Measurements from ENCODE around the gene OR6B1. TPM values are rescaled to one million over a fixed set of nuclear protein-coding genes. Genes with fewer than 3 reads are reported as not detected.
"Not testable (repeated sequence)": the region's sequence is repeated elsewhere in the genome, so short reads cannot be mapped to it uniquely, and the experiment has no call there.

OR6B1 gene
- total RNA-seq, 1 donor from 2014 or later = not detected

- Mint-ChIP-seq H3K36me3 (ENCODE audit: low read depth) (no peaks in the 10 kb centered on the region), H3K9me3 (no peaks in the 10 kb centered on the region), H3K27ac (no peak overlapping the region), H3K4me1 (no peaks in the 10 kb centered on the region), H3K27me3 (peaks cover 9% of the 10 kb centered on the region), H3K4me3 (no peak overlapping the region)
- intact Hi-C loops (cut with micrococcal nuclease) = no loop called here
- no peak for DNase-seq
These were observed 19.2 kb upstream of the OR6B1 start for GRCh38 chr7:143980746-143981510.

GRCh38 chr7:143983960-143984359 is 16.2 kb upstream of the OR6B1 start:
- peaks cover 10% of the 10 kb centered on the region for H3K4me1 Mint-ChIP-seq
- H3K36me3 Mint-ChIP-seq (ENCODE audit: low read depth) = no peaks in the 10 kb centered on the region
- peaks cover 6% of the 10 kb centered on the region for H3K9me3 Mint-ChIP-seq
- no peak for DNase-seq
- no peak overlapping the region for H3K27ac Mint-ChIP-seq
- H3K27me3 Mint-ChIP-seq = peaks cover 2% of the 10 kb centered on the region
- intact Hi-C loops (cut with micrococcal nuclease) = no loop called here
- no peak overlapping the region for H3K4me3 Mint-ChIP-seq

GRCh38 chr7:143987513-143987912 is 12.6 kb upstream of the OR6B1 start:
- no peak overlapping the region for H3K27ac Mint-ChIP-seq
- H3K36me3 Mint-ChIP-seq (ENCODE audit: low read depth) = peaks cover 2% of the 10 kb centered on the region
- H3K4me3 Mint-ChIP-seq = peak overlapping the region; percentile 11
- no peak for DNase-seq
- peaks cover 2% of the 10 kb centered on the region for H3K27me3 Mint-ChIP-seq
- H3K9me3 Mint-ChIP-seq = peaks cover 13% of the 10 kb centered on the region
- H3K4me1 Mint-ChIP-seq = peaks cover 10% of the 10 kb centered on the region
- intact Hi-C loops (cut with micrococcal nuclease) = loop anchor here (5.0 kb wide), 1 partner anchor 35 kb away; no protein-coding TSS in a partner anchor

GRCh38 chr7:143988976-143989745 is 11.0 kb upstream of the OR6B1 start:
- H3K4me1 Mint-ChIP-seq = peaks cover 10% of the 10 kb centered on the region
- no peak for DNase-seq
- no peak overlapping the region for H3K4me3 Mint-ChIP-seq
- H3K27me3 Mint-ChIP-seq = peaks cover 2% of the 10 kb centered on the region
- H3K27ac Mint-ChIP-seq = no peak overlapping the region
- peaks cover 2% of the 10 kb centered on the region for H3K36me3 Mint-ChIP-seq (ENCODE audit: low read depth)
- H3K9me3 Mint-ChIP-seq = peaks cover 13% of the 10 kb centered on the region
- intact Hi-C loops (cut with micrococcal nuclease) = loop anchor here (5.0 kb wide), 1 partner anchor 33 kb away; no protein-coding TSS in a partner anchor

GRCh38 chr7:143992670-143993069 is 7.5 kb upstream of the OR6B1 start:
- intact Hi-C loops (cut with micrococcal nuclease) = no loop called here
- no peak overlapping the region for H3K27ac Mint-ChIP-seq
- no peak overlapping the region for H3K4me3 Mint-ChIP-seq
- DNase-seq = no peak
- H3K27me3 Mint-ChIP-seq = peaks cover 4% of the 10 kb centered on the region
- H3K9me3 Mint-ChIP-seq = peaks cover 7% of the 10 kb centered on the region
- peaks cover 2% of the 10 kb centered on the region for H3K36me3 Mint-ChIP-seq (ENCODE audit: low read depth)
- peaks cover 2% of the 10 kb centered on the region for H3K4me1 Mint-ChIP-seq

- no peak overlapping the region for H3K27ac Mint-ChIP-seq
- peaks cover 7% of the 10 kb centered on the region for H3K9me3 Mint-ChIP-seq
- DNase-seq = no peak
- H3K36me3 Mint-ChIP-seq (ENCODE audit: low read depth) = peaks cover 2% of the 10 kb centered on the region
- H3K4me3 Mint-ChIP-seq = no peak overlapping the region
- intact Hi-C loops (cut with micrococcal nuclease) = no loop called here
- peaks cover 4% of the 10 kb centered on the region for H3K27me3 Mint-ChIP-seq
- no peaks in the 10 kb centered on the region for H3K4me1 Mint-ChIP-seq
These were observed 6.2 kb upstream of the OR6B1 start for GRCh38 chr7:143993924-143994323.

DNA sequence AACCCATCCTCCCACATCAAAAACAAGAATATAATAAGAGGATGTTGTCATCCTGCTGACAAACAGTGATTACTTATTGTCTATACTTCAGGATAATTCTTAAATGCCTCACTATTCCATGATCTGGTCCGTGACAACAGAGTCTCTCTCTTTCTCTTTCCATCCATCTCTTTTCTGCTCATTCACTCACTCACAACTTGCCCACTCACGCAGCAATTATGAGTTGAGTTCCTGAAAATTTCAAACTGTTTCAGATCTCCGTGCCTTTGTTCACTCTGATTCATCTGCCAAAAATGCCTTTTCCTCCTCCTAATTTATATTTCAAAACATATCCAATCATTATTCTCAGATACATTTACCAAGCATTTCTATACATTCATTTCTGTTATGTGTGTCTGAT is 1.4 kb downstream of the OR6B1 start:
- Mint-ChIP-seq H3K27me3 (peaks cover 11% of the 10 kb centered on the region), H3K27ac (no peak overlapping the region), H3K4me1 (no peaks in the 10 kb centered on the region), H3K9me3 (no peaks in the 10 kb centered on the region), H3K4me3 (no peak overlapping the region), H3K36me3 (ENCODE audit: low read depth) (no peaks in the 10 kb centered on the region)
- peak; percentile 9 for DNase-seq
- intact Hi-C loops (cut with micrococcal nuclease) = no loop called here

GRCh38 chr7:144004703-144005102 is 4.6 kb downstream of the OR6B1 start:
- no peak for DNase-seq
- peaks cover 10% of the 10 kb centered on the region for H3K9me3 Mint-ChIP-seq
- H3K27me3 Mint-ChIP-seq = peaks cover 12% of the 10 kb centered on the region
- intact Hi-C loops (cut with micrococcal nuclease) = no loop called here
- H3K4me1 Mint-ChIP-seq = no peaks in the 10 kb centered on the region
- H3K27ac Mint-ChIP-seq = no peak overlapping the region
- H3K36me3 Mint-ChIP-seq (ENCODE audit: low read depth) = no peaks in the 10 kb centered on the region
- no peak overlapping the region for H3K4me3 Mint-ChIP-seq

- no peak overlapping the region for H3K27ac Mint-ChIP-seq
- intact Hi-C loops (cut with micrococcal nuclease) = no loop called here
These were observed 6.0 kb downstream of the OR6B1 start for GRCh38 chr7:144006029-144006691.

GRCh38 chr7:144006692-144007042 is 6.5 kb downstream of the OR6B1 start:
- peaks cover 10% of the 10 kb centered on the region for H3K9me3 Mint-ChIP-seq
- H3K27me3 Mint-ChIP-seq = peaks cover 10% of the 10 kb centered on the region
- intact Hi-C loops (cut with micrococcal nuclease) = no loop called here
- H3K4me3 Mint-ChIP-seq = no peak overlapping the region
- DNase-seq = no peak
- H3K27ac Mint-ChIP-seq = no peak overlapping the region
- H3K36me3 Mint-ChIP-seq (ENCODE audit: low read depth) = no peaks in the 10 kb centered on the region
- H3K4me1 Mint-ChIP-seq = no peaks in the 10 kb centered on the region

More at GRCh38 chr7:144006029-144006691, 6.0 kb downstream of the OR6B1 start:
- Mint-ChIP-seq H3K27me3 (peaks cover 12% of the 10 kb centered on the region), H3K4me3 (no peak overlapping the region), H3K4me1 (no peaks in the 10 kb centered on the region), H3K9me3 (peaks cover 10% of the 10 kb centered on the region), H3K36me3 (ENCODE audit: low read depth) (no peaks in the 10 kb centered on the region)
- no peak for DNase-seq

- no peak for DNase-seq
- H3K9me3 Mint-ChIP-seq = peaks cover 10% of the 10 kb centered on the region
- no peaks in the 10 kb centered on the region for H3K36me3 Mint-ChIP-seq (ENCODE audit: low read depth)
- H3K27ac Mint-ChIP-seq = no peak overlapping the region
- intact Hi-C loops (cut with micrococcal nuclease) = no loop called here
- no peak overlapping the region for H3K4me3 Mint-ChIP-seq
- H3K27me3 Mint-ChIP-seq = peaks cover 8% of the 10 kb centered on the region
- H3K4me1 Mint-ChIP-seq = no peaks in the 10 kb centered on the region
These were observed 9.2 kb downstream of the OR6B1 start for GRCh38 chr7:144009361-144009760.

DNA sequence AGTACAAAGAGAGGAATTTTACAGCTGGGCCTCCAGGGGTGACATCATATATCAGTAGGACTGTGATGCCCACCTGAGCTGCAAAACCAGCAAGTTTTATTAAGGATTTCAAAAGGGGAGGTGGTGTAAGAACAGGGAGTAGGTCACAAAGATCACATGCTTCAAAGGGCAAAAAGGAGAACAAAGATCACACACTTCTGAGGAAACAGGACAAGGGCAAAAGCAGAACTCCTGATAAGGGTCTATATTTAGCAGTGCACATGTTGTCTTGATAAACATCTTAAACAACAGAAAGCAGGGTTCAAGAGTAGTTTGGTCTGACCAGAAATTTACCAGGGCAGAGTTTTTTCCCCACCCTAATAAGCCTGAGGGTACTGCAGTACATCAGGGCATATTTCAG is 9.9 kb downstream of the OR6B1 start:
- DNase-seq; H3K27ac Mint-ChIP-seq; H3K4me1 Mint-ChIP-seq; H3K27me3 Mint-ChIP-seq; H3K4me3 Mint-ChIP-seq; intact Hi-C loops (cut with micrococcal nuclease); H3K36me3 Mint-ChIP-seq (ENCODE audit: low read depth): not testable (repeated sequence)
- peaks cover 10% of the 10 kb centered on the region for H3K9me3 Mint-ChIP-seq

- H3K9me3 Mint-ChIP-seq = peaks cover 10% of the 10 kb centered on the region
- H3K27me3 Mint-ChIP-seq; H3K36me3 Mint-ChIP-seq (ENCODE audit: low read depth); DNase-seq; intact Hi-C loops (cut with micrococcal nuclease); H3K4me3 Mint-ChIP-seq; H3K4me1 Mint-ChIP-seq; H3K27ac Mint-ChIP-seq: not testable (repeated sequence)
These were observed 10.7 kb downstream of the OR6B1 start for GRCh38 chr7:144010821-144011220.
